CD14-positive monocyte (primary cell): Measurements from ENCODE around the gene CC2D1A. TPM values are rescaled to one million over a fixed set of nuclear protein-coding genes. Genes with fewer than 3 reads are reported as not detected.

Experiments used
- DNase-seq, 3 donors: peaks; one replicate each; pipeline ENCODE4 v3.0.0-alpha.2; 2011 to 2022
- H2AFZ ChIP-seq: 2 replicates; pipeline ENCODE4 v1.6.0; 2012; ENCODE audit warnings: mild to moderate bottlenecking, low read depth, low read length, inconsistent platforms; ENCODE audit not compliant: insufficient read depth, poor library complexity, severe bottlenecking
- H3K27ac ChIP-seq, 2 donors: 1 replicate in 1 of 2; 2 replicates in 1 of 2; pipeline ENCODE4 v1.5.1; 2012 to 2013; ENCODE audit warnings: low read length in 2 of 2, control low read depth in 1 of 2, inconsistent platforms in 1 of 2, low read depth in 1 of 2, mild to moderate bottlenecking in 1 of 2
- H3K27me3 ChIP-seq, 2 donors: one replicate each; pipeline versions ENCODE4 v1.6.0 to v1.6.1; 2011 to 2013; ENCODE audit warnings: low read length in 2 of 2; ENCODE audit not compliant: control insufficient read depth in 2 of 2, insufficient read depth in 2 of 2
- H3K36me3 ChIP-seq, 2 donors: replicated peaks in 1 of 2; 1 replicate in 1 of 2; 2 replicates in 1 of 2; pipeline versions ENCODE4 v1.5.1 to v1.6.1; 2012 to 2013; ENCODE audit warnings: low read length in 2 of 2, control low read depth in 1 of 2, inconsistent platforms in 1 of 2, mild to moderate bottlenecking in 1 of 2; ENCODE audit not compliant: insufficient read depth in 2 of 2, control insufficient read depth in 1 of 2
- H3K4me1 ChIP-seq, 2 donors: 1 replicate in 1 of 2; 2 replicates in 1 of 2; pipeline versions ENCODE4 v1.5.1 to v1.6.1; 2012 to 2013; ENCODE audit warnings: low read length in 2 of 2, control low read depth in 1 of 2, inconsistent platforms in 1 of 2, mild to moderate bottlenecking in 1 of 2, moderate library complexity in 1 of 2; ENCODE audit not compliant: insufficient read depth in 2 of 2, control insufficient read depth in 1 of 2
- H3K4me2 ChIP-seq: replicated peaks from 2 replicates; pipeline ENCODE3; 2012; ENCODE audit warnings: low read length, moderate library complexity, mild to moderate bottlenecking; ENCODE audit not compliant: poor library complexity, severe bottlenecking; ENCODE audit errors: extremely low read depth
- H3K4me3 ChIP-seq, 3 experiments: fragments of 200-600 bp in 1 of 3; sonication (generic) in 1 of 3; replicated peaks in 1 of 3; 1 replicate in 2 of 3; 2 replicates in 1 of 3; pipeline ENCODE4 v1.5.1; 2011 to 2013; ENCODE audit warnings: low read length in 3 of 3, mild to moderate bottlenecking in 3 of 3, control low read depth in 2 of 3, low read depth in 2 of 3, inconsistent platforms in 1 of 3, moderate library complexity in 1 of 3
- H3K79me2 ChIP-seq: 2 replicates; pipeline ENCODE4 v1.6.0; 2012; ENCODE audit warnings: mild to moderate bottlenecking, control low read depth, inconsistent platforms, low read length, moderate library complexity; ENCODE audit not compliant: insufficient read depth
- H3K9ac ChIP-seq: 2 replicates; pipeline ENCODE4 v1.6.0; 2017; ENCODE audit warnings: low read length, mild to moderate bottlenecking; ENCODE audit not compliant: insufficient read depth, poor library complexity, severe bottlenecking
- H3K9me3 ChIP-seq, 2 donors: replicated peaks in 1 of 2; 1 replicate in 1 of 2; 2 replicates in 1 of 2; pipeline versions ENCODE4 v1.5.1 to v1.6.1; 2012 to 2013; ENCODE audit warnings: low read length in 2 of 2, control low read depth in 1 of 2; ENCODE audit not compliant: control insufficient read depth in 1 of 2, insufficient read depth in 1 of 2
- H4K20me1 ChIP-seq: 2 replicates; pipeline ENCODE4 v1.6.0; 2012; ENCODE audit warnings: mild to moderate bottlenecking, low read length, control low read depth, moderate library complexity; ENCODE audit not compliant: insufficient read depth
- H3K27ac Mint-ChIP-seq, 7 donors: one replicate each; pipeline ENCODE4 v1.8.0; 2020; ENCODE audit warnings: mild to moderate bottlenecking in 7 of 7, mixed read lengths in 7 of 7, moderate library complexity in 6 of 7, inconsistent platforms in 2 of 7
- H3K27me3 Mint-ChIP-seq, 3 donors: one replicate each; pipeline ENCODE4 v1.8.0; 2021 to 2022; ENCODE audit warnings: low read depth in 3 of 3, mild to moderate bottlenecking in 3 of 3, mixed read lengths in 3 of 3, moderate library complexity in 3 of 3, inconsistent platforms in 1 of 3
- H3K36me3 Mint-ChIP-seq, 2 donors: one replicate each; pipeline ENCODE4 v1.8.0; 2020; ENCODE audit warnings: mixed read lengths in 2 of 2, inconsistent platforms in 1 of 2, mild to moderate bottlenecking in 1 of 2
- H3K4me1 Mint-ChIP-seq: one replicate; pipeline ENCODE4 v1.8.0; 2020; ENCODE audit warnings: mild to moderate bottlenecking, mixed read lengths
- H3K4me3 Mint-ChIP-seq, 2 donors: one replicate each; pipeline ENCODE4 v1.8.0; 2020; ENCODE audit warnings: mild to moderate bottlenecking in 2 of 2, mixed read lengths in 2 of 2, moderate library complexity in 1 of 2
- H3K9me3 Mint-ChIP-seq, 7 donors: one replicate each; pipeline ENCODE4 v1.8.0; 2020 to 2022; ENCODE audit warnings: mixed read lengths in 7 of 7, mild to moderate bottlenecking in 6 of 7, moderate library complexity in 6 of 7, inconsistent platforms in 2 of 7
- WGBS: methylation state at CpG from one replicate; pipeline ENCODE4 v1.1.5; 2013; ENCODE audit warnings: missing lambda C conversion rate; ENCODE audit not compliant: insufficient coverage; 5-methylcytosine and 5-hydroxymethylcytosine counted together
- intact Hi-C, 2 donors: fragments of 100-400 bp; cut with micrococcal nuclease; formaldehyde crosslinking; loops; one replicate each; pipeline versions ENCODE4 v1.15.0 to v1.15.1; 2023
- polyA plus RNA-seq, 3 donors: library from polyadenylated mRNA; depleted of rRNA in 1 of 3; unstranded in 2 of 3; stranded (reverse) in 1 of 3; fragments of 300-500 nt in 2 of 3; fragments of >200 nt in 1 of 3; fragmentation: Illumina TruSeq in 2 of 3; gene quantifications; 1 replicate in 2 of 3; 2 replicates in 1 of 3; pipeline ENCODE4 v1.2.3, GENCODE V29; 2012 to 2021
- TF ChIP-seq, protein P1 (sequence below): fragments of 200-600 bp; IDR thresholded peaks from one replicate; pipeline ENCODE4 v1.8.0; 2022; ENCODE audit warnings: antibody characterized with exemption, mild to moderate bottlenecking

CC2D1A gene
- polyA plus RNA-seq, 3 donors, result 4.6 to 27.0 (median 6.2) TPM

DNA sequence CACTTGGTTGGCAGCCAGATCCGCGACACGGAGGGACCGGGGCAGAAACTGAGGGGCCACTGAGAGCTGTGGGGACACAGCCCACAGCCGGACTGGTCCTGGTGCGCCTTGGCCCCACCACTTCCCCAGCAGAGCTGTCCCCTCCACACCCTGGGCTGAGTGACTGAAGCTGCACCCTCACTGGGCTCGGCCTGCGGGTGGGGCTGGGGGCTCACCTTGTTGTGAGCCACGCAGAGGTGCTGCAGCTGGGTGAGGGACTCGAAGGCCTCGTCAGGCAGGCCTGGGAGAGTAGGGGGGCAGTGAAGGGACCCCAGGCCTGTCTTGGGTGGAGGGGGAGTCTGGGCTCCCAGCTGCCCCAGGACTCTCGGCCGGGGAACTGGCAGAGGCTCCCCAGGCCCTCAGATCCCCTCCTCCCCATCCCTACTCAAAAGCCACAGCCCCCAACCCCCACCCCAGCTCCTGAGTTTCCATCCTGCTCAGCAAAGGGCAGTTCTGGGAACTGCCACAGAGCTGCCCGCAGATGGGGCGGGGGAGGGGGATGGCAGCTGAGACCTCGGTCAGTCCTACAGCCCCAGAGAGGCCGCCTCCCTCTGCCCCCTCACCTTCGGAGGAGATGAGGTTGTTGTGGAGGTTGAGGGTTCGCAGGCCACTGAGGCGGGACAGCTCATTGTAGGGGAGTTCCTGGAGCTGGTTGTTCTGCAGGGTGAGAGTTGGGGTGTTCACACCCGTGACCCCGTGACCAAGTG lies 29.9 kb downstream of the CC2D1A start:
- Mint-ChIP-seq H3K4me1 (no peaks in the 10 kb centered on the region), H3K4me3 (no peak overlapping the region), H3K27ac (no peak overlapping the region), H3K36me3 (peaks cover 0 to 6% of the 10 kb centered on the region in 2 donors), H3K9me3 (peaks cover 0 to 2% (median 0%) of the 10 kb centered on the region in 7 donors), H3K27me3 (peaks cover 17 to 32% (median 18%) of the 10 kb centered on the region in 3 donors)
- Histone ChIP-seq H3K36me3 (peaks cover 5 to 6% of the 10 kb centered on the region in 2 donors), H3K27me3 (peaks cover 0 to 20% of the 10 kb centered on the region in 2 donors), H3K4me2 (no peak overlapping the region), H2AFZ (no peak overlapping the region), H4K20me1 (no peaks in the 10 kb centered on the region), H3K9ac (no peak overlapping the region), H3K9me3 (no peaks in the 10 kb centered on the region), H3K79me2 (no peaks in the 10 kb centered on the region), H3K4me1 (no peaks in the 10 kb centered on the region), H3K27ac (no peak overlapping the region), H3K4me3 (no peak overlapping the region)
- intact Hi-C loops, result no loop called here
- WGBS, result 94% methylated on average over 6 of the region's 22 CpGs
- DNase-seq, result peak in 1 of 3 donors; percentile 1
- TF ChIP-seq, protein P1, sequence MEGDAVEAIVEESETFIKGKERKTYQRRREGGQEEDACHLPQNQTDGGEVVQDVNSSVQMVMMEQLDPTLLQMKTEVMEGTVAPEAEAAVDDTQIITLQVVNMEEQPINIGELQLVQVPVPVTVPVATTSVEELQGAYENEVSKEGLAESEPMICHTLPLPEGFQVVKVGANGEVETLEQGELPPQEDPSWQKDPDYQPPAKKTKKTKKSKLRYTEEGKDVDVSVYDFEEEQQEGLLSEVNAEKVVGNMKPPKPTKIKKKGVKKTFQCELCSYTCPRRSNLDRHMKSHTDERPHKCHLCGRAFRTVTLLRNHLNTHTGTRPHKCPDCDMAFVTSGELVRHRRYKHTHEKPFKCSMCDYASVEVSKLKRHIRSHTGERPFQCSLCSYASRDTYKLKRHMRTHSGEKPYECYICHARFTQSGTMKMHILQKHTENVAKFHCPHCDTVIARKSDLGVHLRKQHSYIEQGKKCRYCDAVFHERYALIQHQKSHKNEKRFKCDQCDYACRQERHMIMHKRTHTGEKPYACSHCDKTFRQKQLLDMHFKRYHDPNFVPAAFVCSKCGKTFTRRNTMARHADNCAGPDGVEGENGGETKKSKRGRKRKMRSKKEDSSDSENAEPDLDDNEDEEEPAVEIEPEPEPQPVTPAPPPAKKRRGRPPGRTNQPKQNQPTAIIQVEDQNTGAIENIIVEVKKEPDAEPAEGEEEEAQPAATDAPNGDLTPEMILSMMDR, result no peak

GRCh38 chr19:13937479-13938300 lies 31.7 kb downstream of the CC2D1A start:
- H3K27me3 Mint-ChIP-seq, result peaks cover 19 to 37% (median 21%) of the 10 kb centered on the region in 3 donors

More at GRCh38 chr19:13937479-13938300, 31.7 kb downstream of the CC2D1A start:
- H3K36me3 Mint-ChIP-seq, result no peaks in the 10 kb centered on the region
- DNase-seq, result peak in 1 of 3 donors; percentile 3
- 24% methylated on average over 22 of the region's 29 CpGs for WGBS
- Histone ChIP-seq H3K79me2 (no peaks in the 10 kb centered on the region), H4K20me1 (no peaks in the 10 kb centered on the region), H3K9ac (no peak overlapping the region), H3K4me2 (no peak overlapping the region), H3K36me3 (no peaks in the 10 kb centered on the region), H3K9me3 (peaks cover 4 to 7% of the 10 kb centered on the region in 2 donors), H3K27ac (no peak overlapping the region), H3K27me3 (peaks cover 0 to 20% of the 10 kb centered on the region in 2 donors), H3K4me1 (no peaks in the 10 kb centered on the region), H3K4me3 (no peak overlapping the region), H2AFZ (no peak overlapping the region)
- intact Hi-C loops, result no loop called here
- TF ChIP-seq, protein P1, result no peak
- no peaks in the 10 kb centered on the region for H3K4me1 Mint-ChIP-seq
- peaks cover 0 to 7% (median 3%) of the 10 kb centered on the region in 7 donors for H3K9me3 Mint-ChIP-seq
- H3K4me3 Mint-ChIP-seq, result peak overlapping the region in 1 of 2 donors; percentile 57
- H3K27ac Mint-ChIP-seq, result no peak overlapping the region
